ENCODE measurements around the gene LDLRAD4.

Gene LDLRAD4

DNA sequence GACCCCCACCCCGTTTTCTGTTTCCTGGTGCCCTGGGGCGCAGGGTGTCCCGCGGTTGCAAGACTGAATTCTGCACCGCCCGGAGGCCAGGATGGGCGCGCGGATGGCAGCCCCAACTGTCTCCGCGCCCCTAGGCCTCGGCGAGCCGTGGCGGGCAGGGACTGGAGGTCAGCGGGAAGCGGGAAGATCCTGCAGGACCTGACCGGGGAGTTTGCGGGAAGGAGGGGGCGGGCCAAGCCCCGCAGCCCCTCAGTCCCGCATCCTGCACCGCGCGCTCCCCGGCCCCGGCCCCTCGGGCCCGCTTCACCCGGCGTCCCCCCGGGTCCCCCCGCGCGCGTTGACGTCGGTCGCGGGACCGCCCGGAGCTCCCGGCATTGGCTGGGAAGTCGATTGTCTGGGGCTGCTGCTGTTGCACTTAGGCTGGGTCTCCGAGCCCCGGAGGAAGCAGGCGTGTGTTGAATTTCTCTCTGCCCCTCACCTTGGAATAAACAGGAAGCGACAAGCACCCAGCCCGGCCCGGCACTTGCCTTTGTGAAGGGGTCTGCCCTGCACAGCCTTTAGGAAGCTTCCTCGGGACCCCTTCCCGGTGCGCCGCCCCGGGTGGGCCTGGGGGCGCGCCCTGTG lies at the start of gene LDLRAD4:
LDLRAD4 (plus strand) TSS at position 393 of the 624 bp plus-strand sequence.
- DNase-seq (ENCODE audit: low read depth): no peak

DNA sequence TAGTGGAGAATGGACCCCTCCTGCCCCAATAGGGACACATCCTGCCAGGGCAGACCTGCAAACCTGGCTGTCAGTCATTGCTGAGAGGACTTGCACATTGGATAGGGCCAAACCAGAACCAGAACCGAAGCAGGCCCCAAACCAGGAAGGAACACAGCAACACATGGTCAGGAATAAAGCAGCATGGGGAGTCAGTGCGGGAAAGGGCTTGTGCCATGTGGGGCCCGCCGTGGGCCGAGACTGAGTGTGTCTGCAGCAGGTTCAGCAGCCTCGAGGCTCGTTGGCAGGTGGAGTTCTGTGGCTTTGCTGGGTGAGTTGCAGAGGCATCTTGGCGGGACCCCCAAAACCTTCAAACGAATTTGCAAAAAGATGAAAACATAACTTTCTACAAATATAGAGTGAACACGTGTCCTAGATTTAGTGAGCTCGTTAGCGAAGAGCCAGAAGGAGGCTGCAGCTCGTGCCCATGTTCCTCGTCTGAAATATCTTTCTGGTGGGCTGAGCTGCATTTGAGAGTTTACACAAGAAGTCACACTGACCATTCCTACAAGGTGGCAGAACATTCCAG lies 44.9 kb upstream of the LDLRAD4 start:
- DNase-seq (ENCODE audit: low read depth): no peak

GRCh38 chr18:13175266-13175665 lies 43.3 kb upstream of the LDLRAD4 start:
- no peak for DNase-seq (ENCODE audit: low read depth)

DNA sequence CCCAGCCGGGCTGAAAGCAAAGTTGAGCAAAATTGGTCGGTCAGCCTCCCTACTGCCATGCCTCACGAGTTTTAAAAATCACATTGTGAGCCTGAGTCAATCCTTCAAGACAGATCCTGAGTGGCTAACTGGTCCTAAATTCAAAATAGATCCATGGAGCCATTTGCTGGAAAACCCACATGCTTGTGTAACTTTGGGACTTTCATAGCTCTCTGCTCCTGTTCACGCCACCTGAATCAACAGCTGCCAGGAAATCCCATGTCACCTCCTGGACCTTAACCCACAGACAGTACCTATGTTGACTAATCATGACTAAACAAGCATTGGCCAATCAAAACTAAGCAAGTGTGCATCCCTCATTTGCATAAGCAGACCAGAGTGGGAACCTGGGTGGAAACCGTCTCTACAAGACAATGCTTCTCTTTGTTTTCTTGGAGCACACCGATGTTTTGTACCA lies 42.8 kb upstream of the LDLRAD4 start:
- DNase-seq (ENCODE audit: low read depth): no peak

DNA sequence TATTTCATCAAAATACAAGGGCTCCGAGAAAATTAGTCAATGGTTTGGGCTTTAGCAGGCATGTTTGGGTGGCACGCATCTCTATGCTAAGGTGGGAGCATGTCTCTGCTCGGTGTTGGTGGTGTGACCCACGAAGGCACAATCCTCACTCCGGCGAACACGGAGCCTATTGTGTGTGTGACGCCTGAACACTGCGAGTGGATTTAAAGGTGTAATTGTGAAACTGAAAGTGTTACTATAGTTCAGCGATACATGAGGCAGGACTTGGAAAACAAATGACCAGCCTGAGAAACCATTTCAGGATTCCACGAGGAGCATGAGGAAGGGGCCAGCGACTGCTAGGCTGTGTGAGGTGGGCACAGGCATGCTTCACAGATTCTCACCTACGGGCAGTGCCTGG lies 41.7 kb upstream of the LDLRAD4 start:
- DNase-seq (ENCODE audit: low read depth): no peak

DNA sequence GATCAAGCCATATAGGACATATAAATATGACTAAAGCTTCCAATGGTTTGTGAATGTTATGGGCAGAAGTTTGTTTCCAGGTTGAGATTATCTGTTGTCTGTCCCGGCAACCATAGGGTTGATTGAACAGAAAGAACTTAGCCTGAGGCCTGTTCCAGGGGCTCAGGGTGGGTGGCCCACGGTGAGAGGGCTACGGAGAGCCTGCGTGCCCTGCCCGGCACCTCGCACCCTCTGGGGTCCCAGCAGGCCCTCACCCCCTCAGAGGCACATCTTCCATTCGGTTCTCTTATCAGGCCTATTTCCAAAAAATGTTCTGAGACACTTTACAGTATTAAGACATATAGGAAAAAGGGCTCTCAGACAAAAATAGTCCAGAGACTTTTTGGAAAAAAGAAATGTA lies 40.4 kb upstream of the LDLRAD4 start:
- DNase-seq (ENCODE audit: low read depth): no peak

DNA sequence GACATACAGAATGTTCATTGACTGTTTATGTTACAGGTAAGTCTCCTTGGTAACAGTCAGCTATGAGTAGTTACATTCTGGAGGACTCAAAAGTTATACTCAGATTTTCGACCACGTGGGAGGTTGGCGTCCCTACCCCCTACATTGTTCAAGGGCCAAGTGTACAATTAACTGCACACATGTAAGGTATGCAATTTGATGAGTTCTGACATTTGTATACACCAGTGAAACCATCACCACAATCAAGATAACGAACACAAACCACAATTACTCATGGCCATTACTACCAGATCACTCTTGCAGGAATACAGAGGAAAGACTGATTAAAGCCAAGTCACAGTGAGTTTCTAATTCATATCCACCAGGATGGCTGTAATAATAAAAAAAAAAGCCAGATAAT lies 39.6 kb upstream of the LDLRAD4 start:
- no peak for DNase-seq (ENCODE audit: low read depth)

- DNase-seq (ENCODE audit: low read depth): no peak
These were observed 38.9 kb upstream of the LDLRAD4 start for GRCh38 chr18:13179566-13180113.

- DNase-seq (ENCODE audit: low read depth): no peak
These were observed 37.8 kb upstream of the LDLRAD4 start for GRCh38 chr18:13180614-13181375.

GRCh38 chr18:13181765-13182164 lies 36.8 kb upstream of the LDLRAD4 start:
- no peak for DNase-seq (ENCODE audit: low read depth)

- no peak for DNase-seq (ENCODE audit: low read depth)
These were observed 35.2 kb upstream of the LDLRAD4 start for GRCh38 chr18:13183359-13183758.

DNA sequence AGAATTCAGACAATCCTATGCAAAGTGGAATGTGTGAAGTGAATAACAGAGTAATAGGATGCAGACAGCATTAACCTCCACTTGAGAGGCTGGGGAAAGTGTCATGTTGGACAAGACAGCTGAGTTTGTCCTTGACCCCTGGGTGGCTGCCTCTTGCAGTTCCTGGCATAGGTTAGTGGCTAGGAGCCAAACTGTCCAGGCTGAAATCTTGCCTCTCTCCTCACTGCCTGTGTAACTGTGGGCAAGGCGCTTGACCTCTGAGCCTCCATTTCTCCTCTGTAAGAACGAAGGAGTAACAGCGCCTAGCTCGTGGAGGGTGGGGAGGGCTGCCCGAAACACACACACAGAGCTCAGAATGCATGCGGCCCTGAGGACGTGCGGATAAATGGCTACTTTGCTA lies 34.8 kb upstream of the LDLRAD4 start:
- DNase-seq (ENCODE audit: low read depth): no peak

GRCh38 chr18:13184396-13184795 lies 34.2 kb upstream of the LDLRAD4 start:
- DNase-seq (ENCODE audit: low read depth): no peak

GRCh38 chr18:13185675-13186198 lies 32.8 kb upstream of the LDLRAD4 start:
- DNase-seq (ENCODE audit: low read depth): no peak

- no peak for DNase-seq (ENCODE audit: low read depth)
These were observed 31.9 kb upstream of the LDLRAD4 start for GRCh38 chr18:13186687-13187086.

- no peak for DNase-seq (ENCODE audit: low read depth)
These were observed 31.1 kb upstream of the LDLRAD4 start for GRCh38 chr18:13187498-13187897.

DNA sequence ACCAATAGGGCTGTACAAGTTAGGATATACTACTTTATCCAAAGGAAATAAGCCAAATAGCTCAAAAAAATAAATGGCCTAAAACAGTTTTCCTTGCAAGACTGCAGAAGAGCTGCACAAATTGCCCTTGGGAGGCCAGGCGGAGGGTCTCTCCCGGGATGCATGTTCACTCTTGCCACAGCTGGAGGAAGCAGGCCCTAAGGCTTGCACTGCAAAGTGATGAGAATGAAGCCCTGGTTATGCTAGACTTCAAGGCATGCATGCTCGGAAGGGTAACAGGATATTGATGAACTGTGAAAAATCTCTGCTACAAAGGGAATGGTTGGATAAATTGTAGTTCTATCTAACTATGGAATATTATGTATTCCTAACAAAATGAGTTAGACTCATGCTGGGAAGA lies 27.5 kb upstream of the LDLRAD4 start:
- DNase-seq (ENCODE audit: low read depth): no peak

DNA sequence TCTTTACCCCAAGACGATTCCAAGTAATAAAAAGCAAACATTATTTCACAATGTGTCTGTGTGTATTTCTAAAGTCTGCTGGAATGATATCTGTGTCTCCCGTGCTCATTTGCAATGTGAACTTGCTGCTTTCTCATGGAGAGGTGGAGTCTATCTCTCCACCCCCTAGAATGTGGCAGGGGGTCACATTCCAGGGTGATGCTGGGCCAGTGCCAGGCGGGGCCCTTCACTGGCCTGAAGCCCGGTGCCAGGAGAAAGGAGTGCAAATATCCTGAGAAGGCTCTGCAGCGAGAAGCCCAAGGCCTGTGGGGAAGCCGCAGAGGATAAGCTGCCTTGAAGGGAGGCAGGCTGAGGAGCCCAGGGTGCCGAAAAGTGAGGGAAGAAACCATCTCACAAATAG lies 26.8 kb upstream of the LDLRAD4 start:
- DNase-seq (ENCODE audit: low read depth): no peak

- no peak for DNase-seq (ENCODE audit: low read depth)
These were observed 25.6 kb upstream of the LDLRAD4 start for GRCh38 chr18:13192970-13193369.

DNA sequence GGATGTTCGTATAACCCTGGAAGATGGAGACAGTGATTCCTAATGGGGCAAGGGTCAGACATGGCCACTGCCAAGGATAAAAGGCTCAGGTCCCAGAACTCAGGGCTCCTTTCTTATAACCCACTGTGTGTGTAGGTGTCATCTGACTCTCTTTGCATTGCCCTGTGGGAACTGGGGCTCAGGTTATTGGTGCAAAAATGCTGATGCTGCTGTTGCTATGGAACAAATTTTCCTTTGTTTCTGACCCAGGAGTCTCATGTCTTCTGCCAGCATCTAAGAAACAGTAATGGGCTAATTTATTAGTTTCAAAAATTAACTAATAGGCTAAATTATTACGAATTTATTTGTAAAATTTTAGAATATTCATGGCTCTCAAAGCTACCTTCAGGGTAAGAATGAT lies 24.3 kb upstream of the LDLRAD4 start:
- no peak for DNase-seq (ENCODE audit: low read depth)

GRCh38 chr18:13198701-13199100 lies 19.9 kb upstream of the LDLRAD4 start:
- no peak for DNase-seq (ENCODE audit: low read depth)

DNA sequence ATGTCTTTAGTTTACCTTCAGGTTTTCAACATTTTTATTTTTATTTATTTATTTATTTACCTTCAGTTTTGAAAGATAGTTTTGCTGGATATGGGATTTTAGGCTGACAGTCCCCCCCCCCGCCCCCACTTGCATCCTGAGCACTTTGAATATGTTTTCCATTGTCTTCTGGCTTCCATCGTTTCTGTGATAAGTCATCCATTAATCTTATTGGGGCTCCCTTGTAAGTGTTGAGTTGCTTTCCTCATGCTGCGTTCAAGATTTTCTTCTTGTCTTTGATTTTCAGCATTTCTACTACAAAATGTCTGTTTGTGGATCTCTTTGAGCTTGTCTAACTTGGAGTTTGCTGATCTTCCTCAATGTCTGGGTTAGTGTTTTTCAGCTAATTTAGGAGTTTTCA lies 19.4 kb upstream of the LDLRAD4 start:
- no peak for DNase-seq (ENCODE audit: low read depth)

GRCh38 chr18:13201292-13201691 lies 17.3 kb upstream of the LDLRAD4 start:
- no peak for DNase-seq (ENCODE audit: low read depth)

All from stimulated activated CD8-positive, alpha-beta memory T cell treated with anti-CD3 and anti-CD28 coated beads, Interleukin-12 subunit alpha, Interleukin-12 subunit beta, amount 100 ng/mL, for 4 hours (primary cell).